H1 (cell line): Measurements from ENCODE around the gene CLDN24. TPM values are rescaled to one million over a fixed set of nuclear protein-coding genes. Genes with fewer than 3 reads are reported as not detected.

Experiments used
- BACH1 ChIP-seq: IDR thresholded peaks from 2 replicates; pipeline ENCODE4 v1.6.1; 2012; ENCODE audit warnings: low read length, improper control_type of control experiment
- EGR1 ChIP-seq: IDR thresholded peaks from 2 replicates; pipeline ENCODE4 v1.6.1; 2011; ENCODE audit warnings: low read depth, low read length, borderline replicate concordance
- EP300 ChIP-seq, 2 experiments: IDR thresholded peaks; 1 replicate in 1 of 2; 2 replicates in 1 of 2; pipeline ENCODE4 v1.6.1; 2011 to 2012; ENCODE audit warnings: low read depth in 2 of 2, low read length in 2 of 2, mild to moderate bottlenecking in 2 of 2, borderline replicate concordance in 1 of 2, inconsistent platforms in 1 of 2, moderate library complexity in 1 of 2
- HDAC2 ChIP-seq, 2 experiments: fragments of 300-600 bp in 1 of 2; sonication (generic) in 1 of 2; IDR thresholded peaks; 2 replicates each; pipeline ENCODE4 v1.6.1; 2011 to 2012; ENCODE audit warnings: low read depth in 2 of 2, low read length in 2 of 2, mild to moderate bottlenecking in 2 of 2, moderate library complexity in 2 of 2, borderline replicate concordance in 1 of 2, inconsistent platforms in 1 of 2
- NANOG ChIP-seq: IDR thresholded peaks from 2 replicates; pipeline ENCODE4 v1.6.1; 2011; ENCODE audit warnings: low read length, low read depth, mild to moderate bottlenecking, inconsistent platforms; ENCODE audit not compliant: insufficient read depth, poor library complexity, severe bottlenecking
- RXRA ChIP-seq: IDR thresholded peaks from 2 replicates; pipeline ENCODE4 v1.6.1; 2011; ENCODE audit warnings: low read depth, mild to moderate bottlenecking, low read length, moderate library complexity; ENCODE audit not compliant: insufficient read depth
- polyA plus RNA-seq, 7 experiments: library from polyadenylated mRNA; depleted of rRNA in 3 of 7; stranded (reverse) in 5 of 7; unstranded in 2 of 7; fragments of >200 nt in 5 of 7; fragments of 200-250 nt in 2 of 7; gene quantifications; 1 replicate in 5 of 7; 2 replicates in 1 of 7; 4 replicates in 1 of 7; pipeline versions ENCODE4 v1.2.1 to v1.2.3, GENCODE V29; 2011 to 2013; ENCODE audit warnings: missing spikeins in 2 of 7, mixed read lengths in 2 of 7
- total RNA-seq: library from RNA; stranded (reverse); fragmentation: NEBNext Ultra II Directional; extraction: Animal tissue kit (Norgen Biotek cat#: 25700); gene quantifications from 2 replicates; pipeline ENCODE4 v1.2.1, GENCODE V29; 2021

The CLDN24 gene
- total and polyA plus RNA-seq, 2 of the 8 experiments (the other 6 are each of a cell fraction or from before 2014, with no cell fraction given) = not detected

- TF ChIP-seq RXRA = no peak
- TF ChIP-seq HDAC2 (IDR thresholded peaks at IDR 0.05; ENCODE audit: borderline replicate concordance in 1 of 2, low read depth in 2 of 2, low read length in 2 of 2) = no peak
- no peak for TF ChIP-seq BACH1
- no peak for TF ChIP-seq NANOG
- no peak for TF ChIP-seq EP300 (IDR thresholded peaks at IDR 0.05; ENCODE audit: borderline replicate concordance in 1 of 2, low read depth in 2 of 2, low read length in 2 of 2)
- no peak for TF ChIP-seq EGR1
- TF ChIP-seq, all 59 proteins: peak for 0
Observed at GRCh38 chr4:183329954-183330742, 7.9 kb upstream of the CLDN24 start (continued).
